ENCODE results near the gene OGT.
A peak's percentile ranks its signal among the peaks of the same experiment; 100 is the strongest.

Gene OGT

DNA sequence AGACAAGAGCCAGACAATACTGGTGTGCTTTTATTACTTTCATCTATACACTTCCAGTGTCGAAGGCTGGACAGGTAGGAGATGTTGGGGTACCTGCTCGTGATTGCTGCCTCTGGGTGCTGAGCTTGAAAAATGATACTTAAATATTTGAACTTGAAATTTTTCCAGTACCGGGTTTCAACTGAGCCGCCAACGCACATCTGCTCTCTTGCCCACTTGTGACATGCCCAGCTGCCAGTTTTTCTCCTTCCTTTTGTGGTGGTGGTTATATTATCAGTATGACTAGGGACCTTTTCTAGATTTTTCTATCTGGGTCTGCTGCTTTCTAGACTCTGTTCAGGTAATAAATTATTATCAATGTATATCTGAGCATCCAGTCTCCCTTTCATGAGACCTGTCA is 3.4 kb downstream of the OGT start:
- Histone ChIP-seq H3K27ac (no peak overlapping the region), H3K4me2 (peak overlapping the region; percentile 71), H4K20me1 (peaks cover 74% of the 10 kb centered on the region), H3K9ac (no peak overlapping the region; the same call in 1 of the 2 replicates), H3K27me3 (peaks cover 38% of the 10 kb centered on the region), H3K4me1 (peaks cover 32% of the 10 kb centered on the region), H3K9me3 (0 out of 2 replicates have a peak, but pooled peaks cover 7% of the 10 kb centered on the region), H3K4me3 (peak overlapping the region; percentile 81; the same call in 1 of the 2 replicates), H3K36me3 (peaks cover 20% of the 10 kb centered on the region)
- no peak for TF ChIP-seq Cebpa-rat (IDR thresholded peaks at IDR 0.05)

DNA sequence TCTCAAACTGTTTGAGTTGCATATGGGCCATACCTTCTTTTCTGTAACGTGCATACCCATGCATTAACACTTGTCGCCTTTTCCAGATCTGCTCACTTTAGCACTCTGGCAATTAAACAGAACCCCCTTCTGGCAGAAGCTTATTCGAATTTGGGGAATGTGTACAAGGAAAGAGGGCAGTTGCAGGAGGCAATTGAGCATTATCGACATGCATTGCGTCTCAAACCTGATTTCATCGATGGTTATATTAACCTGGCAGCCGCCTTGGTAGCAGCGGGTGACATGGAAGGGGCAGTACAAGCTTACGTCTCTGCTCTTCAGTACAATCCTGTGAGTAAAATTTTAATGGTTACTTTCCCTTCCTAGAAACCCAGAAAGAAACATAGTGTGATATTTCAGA is 4.8 kb downstream of the OGT start:
- Histone ChIP-seq H4K20me1 (peaks cover 88% of the 10 kb centered on the region), H3K4me2 (no peak overlapping the region), H3K9me3 (0 out of 2 replicates have a peak, but pooled peaks cover 6% of the 10 kb centered on the region), H3K4me3 (no peak overlapping the region), H3K27ac (no peak overlapping the region), H3K36me3 (peaks cover 23% of the 10 kb centered on the region), H3K9ac (no peak overlapping the region), H3K27me3 (peaks cover 41% of the 10 kb centered on the region), H3K4me1 (peaks cover 31% of the 10 kb centered on the region)
- no peak for TF ChIP-seq Cebpa-rat (IDR thresholded peaks at IDR 0.05)

DNA sequence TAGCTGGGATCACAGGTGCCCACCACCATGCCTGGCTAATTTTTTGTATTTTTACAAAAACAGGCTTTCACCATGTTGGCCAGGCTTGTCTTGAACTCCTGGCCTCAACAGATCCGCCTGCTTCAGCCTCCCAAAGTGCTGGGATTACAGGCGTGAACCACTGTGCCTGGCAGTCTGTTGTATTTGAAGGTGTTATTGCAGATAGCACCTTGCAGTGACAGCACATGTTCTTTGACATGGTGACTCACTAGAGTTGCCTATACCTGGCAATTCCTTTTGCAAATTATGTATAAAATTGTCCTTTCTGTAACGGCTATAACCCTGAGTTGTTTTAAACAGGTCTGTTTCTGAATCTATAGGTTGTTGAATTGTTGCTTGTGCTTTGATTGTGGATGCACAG is 7.9 kb downstream of the OGT start:
- TF ChIP-seq Cebpa-rat (IDR thresholded peaks at IDR 0.05): no peak
- H3K9me3 ChIP-seq: no peaks in the 10 kb centered on the region
- H3K9ac ChIP-seq: no peak overlapping the region
- H3K27ac ChIP-seq: no peak overlapping the region
- peaks cover 31% of the 10 kb centered on the region for H3K4me1 ChIP-seq
- H3K4me3 ChIP-seq: no peak overlapping the region
- peak overlapping the region; percentile 7 for H3K4me2 ChIP-seq
- peaks cover 53% of the 10 kb centered on the region for H3K36me3 ChIP-seq
- peaks cover 100% of the 10 kb centered on the region for H4K20me1 ChIP-seq
- peaks cover 44% of the 10 kb centered on the region for H3K27me3 ChIP-seq

DNA sequence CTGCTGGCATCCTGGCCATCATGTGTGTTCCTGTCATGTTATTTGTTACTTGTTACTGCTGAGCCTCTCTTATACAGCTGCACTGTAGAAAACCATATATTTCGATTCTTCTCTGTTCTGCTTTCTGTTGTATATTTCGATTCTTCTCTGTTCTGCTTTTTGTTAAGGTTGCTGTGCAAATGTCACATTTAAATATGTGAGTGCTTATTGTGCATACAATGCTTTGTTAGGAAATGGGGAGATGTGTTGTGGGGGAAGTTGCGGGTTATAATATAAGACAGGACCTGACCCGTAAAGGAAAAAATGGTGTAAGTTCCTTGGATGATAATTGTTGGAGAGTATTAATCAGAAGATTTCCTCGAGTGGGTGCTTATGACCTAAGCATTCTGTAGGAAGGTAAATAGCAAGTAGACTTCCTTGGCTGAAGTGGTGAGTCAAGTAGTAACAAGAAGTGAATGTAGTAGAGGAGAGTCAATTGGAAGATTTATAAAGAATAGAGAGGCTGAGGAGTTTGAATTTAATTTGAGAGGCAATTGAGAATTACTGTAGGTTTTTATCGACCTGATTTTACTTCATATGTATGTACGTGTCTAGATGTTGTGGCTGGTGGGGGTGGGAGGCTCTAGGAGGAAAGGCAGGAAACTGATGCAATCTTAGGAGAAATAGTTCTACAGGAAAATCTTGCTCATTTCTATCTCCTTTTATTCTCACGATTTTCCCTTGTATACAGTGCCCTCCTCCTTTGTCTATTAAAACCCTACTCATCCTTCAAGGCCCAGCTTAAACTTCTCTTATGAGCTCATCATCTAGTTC is 8.5 kb downstream of the OGT start:
- Histone ChIP-seq H3K9ac (no peak overlapping the region), H3K36me3 (peaks cover 59% of the 10 kb centered on the region), H3K4me3 (no peak overlapping the region), H3K9me3 (no peaks in the 10 kb centered on the region), H3K4me1 (peaks cover 26% of the 10 kb centered on the region), H3K27me3 (peaks cover 44% of the 10 kb centered on the region), H4K20me1 (peaks cover 100% of the 10 kb centered on the region), H3K4me2 (peak overlapping the region; percentile 7), H3K27ac (no peak overlapping the region)
- TF ChIP-seq Cebpa-rat (IDR thresholded peaks at IDR 0.05): no peak

DNA sequence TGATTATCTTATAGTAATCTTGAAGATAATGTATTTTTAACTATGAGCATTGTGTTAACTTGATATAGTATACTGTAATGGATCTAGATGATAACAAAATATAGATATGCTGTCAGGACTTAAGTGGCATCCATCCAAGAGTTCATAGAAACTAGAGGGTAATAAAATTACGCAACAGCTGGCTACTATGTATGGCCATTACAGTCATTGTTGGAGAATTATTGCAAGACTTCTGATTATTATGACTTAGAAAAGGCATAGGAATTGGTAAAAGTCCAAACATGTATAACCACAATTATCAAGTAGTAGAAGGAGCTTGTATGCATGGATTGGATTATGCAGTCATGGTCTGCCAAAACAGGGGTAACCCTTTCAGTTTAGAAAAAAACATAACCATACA is 9.5 kb downstream of the OGT start:
- H3K27ac ChIP-seq: no peak overlapping the region
- H3K4me2 ChIP-seq: no peak overlapping the region
- no peak overlapping the region for H3K9ac ChIP-seq
- peaks cover 23% of the 10 kb centered on the region for H3K4me1 ChIP-seq
- no peak overlapping the region for H3K4me3 ChIP-seq
- peaks cover 52% of the 10 kb centered on the region for H3K27me3 ChIP-seq
- peak; percentile 48; the same call in 1 of the 2 replicates for TF ChIP-seq Cebpa-rat (IDR thresholded peaks at IDR 0.05)
- peaks cover 65% of the 10 kb centered on the region for H3K36me3 ChIP-seq
- H4K20me1 ChIP-seq: peaks cover 100% of the 10 kb centered on the region
- no peaks in the 10 kb centered on the region for H3K9me3 ChIP-seq

DNA sequence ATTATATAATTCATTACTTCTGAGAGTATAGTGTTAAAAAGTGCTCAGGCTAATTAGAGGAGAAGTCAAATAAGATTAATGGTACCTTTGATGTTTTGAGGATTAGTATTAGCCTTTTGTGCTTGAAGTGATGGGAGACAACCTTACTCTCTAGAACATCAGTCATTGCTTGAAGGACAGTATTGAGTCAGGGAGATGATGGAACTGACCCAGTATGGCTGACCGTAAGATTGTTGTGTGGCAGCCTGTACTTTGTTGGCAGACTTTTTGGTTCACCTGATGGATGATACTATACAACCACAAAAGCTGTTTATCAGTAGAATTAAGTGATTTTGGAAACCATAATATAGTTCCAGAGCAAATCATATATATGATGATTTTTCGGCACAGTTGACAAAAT is 9.9 kb downstream of the OGT start:
- H3K9ac ChIP-seq: no peak overlapping the region

DNA sequence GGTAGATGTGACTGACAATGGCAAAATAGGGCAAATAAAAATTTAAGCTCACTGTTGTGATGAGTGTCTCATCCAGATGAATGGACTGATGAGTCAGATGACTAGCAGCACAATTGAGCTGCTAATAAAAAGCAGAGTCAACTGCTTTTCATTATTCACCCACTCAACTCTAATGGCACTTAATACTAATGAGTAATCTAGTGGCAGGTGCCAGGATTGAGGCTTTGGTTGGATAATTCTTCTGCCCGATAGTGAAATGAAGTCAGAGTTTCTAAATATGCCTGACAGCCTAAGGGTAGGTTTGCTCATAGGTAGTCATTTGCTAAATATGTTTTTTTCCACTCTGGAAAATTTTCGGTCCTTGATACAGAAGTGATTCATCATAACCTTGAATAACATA is 10.4 kb downstream of the OGT start:
- H3K27me3 ChIP-seq: peaks cover 54% of the 10 kb centered on the region
- no peak overlapping the region for H3K9ac ChIP-seq
- peaks cover 68% of the 10 kb centered on the region for H3K36me3 ChIP-seq
- H3K4me3 ChIP-seq: no peak overlapping the region
- H3K4me2 ChIP-seq: no peak overlapping the region
- H3K9me3 ChIP-seq: no peaks in the 10 kb centered on the region
- no peak overlapping the region for H3K27ac ChIP-seq
- TF ChIP-seq Cebpa-rat (IDR thresholded peaks at IDR 0.05): no peak
- H4K20me1 ChIP-seq: peaks cover 100% of the 10 kb centered on the region
- peaks cover 23% of the 10 kb centered on the region for H3K4me1 ChIP-seq

More for the DNA sequence above, 9.9 kb downstream of the OGT start:
- H3K4me2 ChIP-seq: no peak overlapping the region
- no peak overlapping the region for H3K4me3 ChIP-seq
- no peaks in the 10 kb centered on the region for H3K9me3 ChIP-seq
- peaks cover 54% of the 10 kb centered on the region for H3K27me3 ChIP-seq
- H3K4me1 ChIP-seq: peaks cover 23% of the 10 kb centered on the region
- TF ChIP-seq Cebpa-rat (IDR thresholded peaks at IDR 0.05): no peak
- H4K20me1 ChIP-seq: peaks cover 100% of the 10 kb centered on the region
- peaks cover 65% of the 10 kb centered on the region for H3K36me3 ChIP-seq
- H3K27ac ChIP-seq: no peak overlapping the region

DNA sequence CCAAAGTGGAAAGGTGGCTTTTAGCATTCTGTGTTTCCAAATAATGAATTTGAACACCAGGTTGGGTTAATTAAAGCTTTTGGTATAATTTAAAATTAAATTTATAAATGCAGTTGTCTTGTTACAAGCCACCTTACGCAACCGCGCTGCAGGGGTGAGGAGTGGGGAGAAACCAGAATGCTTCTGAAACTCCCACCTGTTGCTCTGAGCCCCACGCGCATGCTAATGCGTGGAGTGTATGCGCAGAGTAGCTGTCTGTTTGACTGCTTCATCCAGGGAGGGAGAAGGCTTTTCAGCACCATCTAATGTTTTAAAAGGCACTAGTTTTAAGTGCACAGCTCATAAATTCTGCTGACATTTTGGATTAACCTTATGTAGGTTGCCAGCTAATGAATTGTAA is 12.5 kb downstream of the OGT start:
- H3K27ac ChIP-seq: no peak overlapping the region

DNA sequence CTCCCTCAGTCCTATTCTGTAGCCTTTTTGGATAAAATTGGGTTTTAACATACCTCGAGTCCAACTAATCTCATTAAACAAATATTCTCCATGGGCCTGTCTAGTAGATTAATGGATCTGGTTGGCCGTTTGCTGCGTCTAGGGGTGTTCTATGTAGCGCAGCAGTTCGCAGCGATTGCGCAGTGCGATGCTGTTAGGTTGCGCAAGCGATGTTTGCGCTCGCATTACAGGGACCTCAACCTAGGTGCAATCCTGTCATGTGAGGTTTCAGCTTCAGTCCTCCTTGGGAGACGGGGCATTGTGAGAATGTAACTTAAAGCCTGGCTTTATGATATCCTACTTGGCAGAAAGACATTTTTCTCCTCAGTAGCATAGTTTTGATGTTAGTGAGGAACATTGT is 14.0 kb downstream of the OGT start:
- peak; percentile 63 for TF ChIP-seq Cebpa-rat (IDR thresholded peaks at IDR 0.05)
- peaks cover 86% of the 10 kb centered on the region for H3K36me3 ChIP-seq
- peaks cover 100% of the 10 kb centered on the region for H4K20me1 ChIP-seq
- H3K4me3 ChIP-seq: no peak overlapping the region
- H3K9me3 ChIP-seq: no peaks in the 10 kb centered on the region
- no peak overlapping the region for H3K9ac ChIP-seq
- no peak overlapping the region for H3K4me2 ChIP-seq
- no peak overlapping the region for H3K27ac ChIP-seq
- 0 out of 2 replicates have a peak, but pooled peaks cover 2% of the 10 kb centered on the region for H3K4me1 ChIP-seq
- peaks cover 43% of the 10 kb centered on the region for H3K27me3 ChIP-seq

More for the DNA sequence above, 12.5 kb downstream of the OGT start:
- no peak for TF ChIP-seq Cebpa-rat (IDR thresholded peaks at IDR 0.05)
- Histone ChIP-seq H3K9me3 (no peaks in the 10 kb centered on the region), H4K20me1 (peaks cover 100% of the 10 kb centered on the region), H3K36me3 (peaks cover 78% of the 10 kb centered on the region), H3K4me2 (no peak overlapping the region), H3K4me1 (peaks cover 16% of the 10 kb centered on the region), H3K9ac (no peak overlapping the region), H3K4me3 (no peak overlapping the region), H3K27me3 (peaks cover 54% of the 10 kb centered on the region)

DNA sequence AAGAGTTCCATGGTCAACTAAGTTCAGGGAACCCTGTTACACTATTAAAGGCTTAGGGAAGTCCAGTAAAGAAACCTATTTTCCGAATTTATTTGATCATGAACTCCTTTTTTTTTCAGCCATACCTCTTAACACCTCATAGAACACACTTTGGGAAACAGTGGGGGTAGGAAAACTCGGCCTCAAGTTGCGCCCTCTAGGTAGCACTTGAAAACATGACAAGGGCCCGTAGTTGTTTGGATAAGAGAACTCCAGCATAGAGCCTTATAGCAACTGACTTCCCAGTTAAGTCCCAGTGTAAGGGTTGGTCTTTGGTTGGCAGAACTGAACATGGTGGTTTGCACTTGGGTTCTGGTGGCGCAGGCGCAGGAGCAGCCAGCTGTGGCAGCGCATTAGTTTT is 14.4 kb downstream of the OGT start:
- Histone ChIP-seq H3K4me2 (no peak overlapping the region), H4K20me1 (peaks cover 100% of the 10 kb centered on the region), H3K4me3 (no peak overlapping the region), H3K27me3 (peaks cover 48% of the 10 kb centered on the region), H3K4me1 (no peaks in the 10 kb centered on the region), H3K27ac (no peak overlapping the region), H3K9ac (no peak overlapping the region), H3K36me3 (peaks cover 91% of the 10 kb centered on the region), H3K9me3 (no peaks in the 10 kb centered on the region)
- TF ChIP-seq Cebpa-rat (IDR thresholded peaks at IDR 0.05): no peak

Measured in BLaER1 (cell line).